Chondrocyte (in vitro differentiated cells): ENCODE data around the gene TRAPPC2B. TPM values are rescaled to one million over a fixed set of nuclear protein-coding genes. Genes with fewer than 3 reads are reported as not detected.

Source experiments
- DNase-seq: peaks from one replicate; pipeline ENCODE4 v3.0.0; 2021; ENCODE audit warnings: mixed read lengths, low spot score
- H3K27ac Mint-ChIP-seq: one replicate; pipeline ENCODE4 v1.8.0; 2021; ENCODE audit warnings: mild to moderate bottlenecking, moderate library complexity, mixed read lengths; ENCODE audit not compliant: unreplicated experiment
- H3K27me3 Mint-ChIP-seq: 2 replicates; pipeline ENCODE4 v1.8.0; 2021; ENCODE audit warnings: low read depth, mixed read lengths
- H3K36me3 Mint-ChIP-seq: 2 replicates; pipeline ENCODE4 v1.8.0; 2021; ENCODE audit warnings: low read depth, mixed read lengths
- H3K4me1 Mint-ChIP-seq: 2 replicates; pipeline ENCODE4 v1.8.0; 2021; ENCODE audit warnings: low read depth, mild to moderate bottlenecking, mixed read lengths
- H3K4me3 Mint-ChIP-seq: one replicate; pipeline ENCODE4 v1.8.0; 2021; ENCODE audit warnings: mild to moderate bottlenecking, moderate library complexity, mixed read lengths; ENCODE audit not compliant: unreplicated experiment
- H3K9me3 Mint-ChIP-seq: 2 replicates; pipeline ENCODE4 v1.8.0; 2021; ENCODE audit warnings: low read depth, mixed read lengths
- total RNA-seq: library from RNA; stranded (reverse); gene quantifications from 3 replicates; pipeline ENCODE4 v1.2.1, GENCODE V29; 2021
- TF ChIP-seq, protein P1 (sequence below): fragments of 200-600 bp; sonication (generic); IDR thresholded peaks from 2 replicates; pipeline ENCODE4 v1.5.0; 2021; ENCODE audit warnings: antibody characterized with exemption, mild to moderate bottlenecking, moderate library complexity

TRAPPC2B gene
- total RNA-seq, 1 donor from 2014 or later = 9.9 TPM

DNA sequence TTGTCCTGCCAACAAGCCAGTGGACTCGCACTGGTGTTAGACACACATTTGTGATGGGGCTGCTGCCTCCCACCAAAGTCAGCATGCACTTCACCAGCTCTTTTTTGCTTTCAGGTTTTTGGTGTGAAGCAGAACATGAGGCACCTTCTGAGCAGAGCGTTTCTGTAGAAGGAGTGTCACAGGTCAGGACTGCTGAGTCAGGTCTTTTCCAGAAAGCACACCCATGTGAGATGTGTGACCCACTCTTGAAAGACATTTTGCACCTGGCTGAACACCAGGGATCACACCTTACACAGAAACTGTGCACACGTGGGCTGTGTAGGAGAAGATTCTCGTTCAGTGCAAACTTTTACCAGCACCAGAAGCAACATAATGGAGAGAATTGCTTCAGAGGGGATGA lies 7.4 kb upstream of the TRAPPC2B start:
- H3K36me3 Mint-ChIP-seq = peaks cover 57% of the 10 kb centered on the region

DNA sequence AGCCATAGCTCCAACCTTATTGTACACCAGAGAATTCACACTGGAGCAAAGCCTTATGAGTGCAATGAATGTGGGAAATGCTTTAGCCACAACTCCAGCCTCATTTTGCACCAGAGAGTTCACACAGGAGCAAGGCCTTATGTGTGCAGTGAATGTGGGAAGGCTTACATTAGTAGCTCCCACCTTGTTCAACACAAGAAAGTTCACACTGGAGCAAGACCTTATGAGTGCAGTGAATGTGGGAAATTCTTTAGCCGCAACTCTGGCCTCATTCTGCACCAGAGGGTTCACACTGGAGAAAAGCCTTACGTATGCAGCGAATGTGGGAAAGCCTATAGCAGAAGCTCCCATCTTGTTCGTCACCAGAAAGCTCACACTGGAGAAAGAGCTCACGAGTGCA lies 5.9 kb upstream of the TRAPPC2B start:
- H3K36me3 Mint-ChIP-seq = peaks cover 53% of the 10 kb centered on the region
- H3K4me3 Mint-ChIP-seq = no peak overlapping the region
- peaks cover 14% of the 10 kb centered on the region for H3K4me1 Mint-ChIP-seq
- no peak for DNase-seq
- TF ChIP-seq, protein P1, sequence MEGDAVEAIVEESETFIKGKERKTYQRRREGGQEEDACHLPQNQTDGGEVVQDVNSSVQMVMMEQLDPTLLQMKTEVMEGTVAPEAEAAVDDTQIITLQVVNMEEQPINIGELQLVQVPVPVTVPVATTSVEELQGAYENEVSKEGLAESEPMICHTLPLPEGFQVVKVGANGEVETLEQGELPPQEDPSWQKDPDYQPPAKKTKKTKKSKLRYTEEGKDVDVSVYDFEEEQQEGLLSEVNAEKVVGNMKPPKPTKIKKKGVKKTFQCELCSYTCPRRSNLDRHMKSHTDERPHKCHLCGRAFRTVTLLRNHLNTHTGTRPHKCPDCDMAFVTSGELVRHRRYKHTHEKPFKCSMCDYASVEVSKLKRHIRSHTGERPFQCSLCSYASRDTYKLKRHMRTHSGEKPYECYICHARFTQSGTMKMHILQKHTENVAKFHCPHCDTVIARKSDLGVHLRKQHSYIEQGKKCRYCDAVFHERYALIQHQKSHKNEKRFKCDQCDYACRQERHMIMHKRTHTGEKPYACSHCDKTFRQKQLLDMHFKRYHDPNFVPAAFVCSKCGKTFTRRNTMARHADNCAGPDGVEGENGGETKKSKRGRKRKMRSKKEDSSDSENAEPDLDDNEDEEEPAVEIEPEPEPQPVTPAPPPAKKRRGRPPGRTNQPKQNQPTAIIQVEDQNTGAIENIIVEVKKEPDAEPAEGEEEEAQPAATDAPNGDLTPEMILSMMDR = no peak
- H3K27ac Mint-ChIP-seq = no peak overlapping the region
- H3K9me3 Mint-ChIP-seq = peaks cover 23% of the 10 kb centered on the region
- no peaks in the 10 kb centered on the region for H3K27me3 Mint-ChIP-seq

More for the DNA sequence above, 7.4 kb upstream of the TRAPPC2B start:
- Mint-ChIP-seq H3K27ac (no peak overlapping the region), H3K27me3 (no peaks in the 10 kb centered on the region), H3K4me3 (no peak overlapping the region), H3K9me3 (peaks cover 25% of the 10 kb centered on the region), H3K4me1 (peaks cover 27% of the 10 kb centered on the region)
- TF ChIP-seq, protein P1 = no peak
- DNase-seq = no peak

DNA sequence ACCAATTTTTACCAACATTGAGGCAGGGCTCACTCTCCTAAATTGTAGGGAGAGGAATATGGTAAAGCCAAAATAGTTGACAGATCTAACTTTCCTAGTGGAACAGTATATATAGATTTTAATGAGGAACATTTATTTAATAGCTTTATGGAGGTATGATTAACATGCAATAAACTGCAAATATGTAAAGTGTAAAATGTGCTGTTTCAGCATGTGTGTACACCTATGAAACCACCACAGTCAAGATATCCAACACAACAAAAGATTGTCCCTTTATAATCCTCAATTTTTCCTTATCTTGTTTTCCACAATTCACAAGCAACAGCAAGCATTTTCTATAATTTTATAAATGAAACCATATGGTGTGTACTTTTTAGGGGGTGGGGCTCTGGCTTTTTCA lies 4.1 kb upstream of the TRAPPC2B start:
- no peaks in the 10 kb centered on the region for H3K27me3 Mint-ChIP-seq
- no peak for DNase-seq
- H3K27ac Mint-ChIP-seq = no peak overlapping the region
- H3K4me1 Mint-ChIP-seq = peaks cover 19% of the 10 kb centered on the region
- peaks cover 20% of the 10 kb centered on the region for H3K9me3 Mint-ChIP-seq
- peaks cover 41% of the 10 kb centered on the region for H3K36me3 Mint-ChIP-seq
- no peak overlapping the region for H3K4me3 Mint-ChIP-seq
- TF ChIP-seq, protein P1 = no peak

DNA sequence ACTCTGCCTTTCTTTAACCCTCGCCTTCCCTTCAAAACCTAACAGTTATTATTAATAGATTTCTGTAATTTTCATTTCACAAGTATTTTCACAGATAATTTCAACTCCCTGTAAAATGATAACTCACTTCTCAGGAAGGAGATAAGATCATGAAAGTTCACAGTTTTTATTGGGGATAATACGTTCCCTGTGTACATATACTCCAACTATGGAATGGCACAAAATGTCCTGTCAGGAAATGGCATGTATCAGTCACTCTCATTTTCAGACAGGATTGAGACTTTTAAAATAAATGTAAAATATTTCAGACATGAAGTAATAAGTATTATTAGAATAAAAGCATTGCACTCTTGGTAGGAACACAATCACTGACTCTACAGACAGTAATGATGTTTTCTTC lies 932 bp upstream of the TRAPPC2B start:
- H3K36me3 Mint-ChIP-seq = peaks cover 12% of the 10 kb centered on the region
- H3K4me3 Mint-ChIP-seq = peak overlapping the region; percentile 98
- H3K9me3 Mint-ChIP-seq = peaks cover 7% of the 10 kb centered on the region
- TF ChIP-seq, protein P1 = no peak
- DNase-seq = no peak
- H3K4me1 Mint-ChIP-seq = peaks cover 19% of the 10 kb centered on the region
- no peaks in the 10 kb centered on the region for H3K27me3 Mint-ChIP-seq
- peak overlapping the region; percentile 99 for H3K27ac Mint-ChIP-seq

DNA sequence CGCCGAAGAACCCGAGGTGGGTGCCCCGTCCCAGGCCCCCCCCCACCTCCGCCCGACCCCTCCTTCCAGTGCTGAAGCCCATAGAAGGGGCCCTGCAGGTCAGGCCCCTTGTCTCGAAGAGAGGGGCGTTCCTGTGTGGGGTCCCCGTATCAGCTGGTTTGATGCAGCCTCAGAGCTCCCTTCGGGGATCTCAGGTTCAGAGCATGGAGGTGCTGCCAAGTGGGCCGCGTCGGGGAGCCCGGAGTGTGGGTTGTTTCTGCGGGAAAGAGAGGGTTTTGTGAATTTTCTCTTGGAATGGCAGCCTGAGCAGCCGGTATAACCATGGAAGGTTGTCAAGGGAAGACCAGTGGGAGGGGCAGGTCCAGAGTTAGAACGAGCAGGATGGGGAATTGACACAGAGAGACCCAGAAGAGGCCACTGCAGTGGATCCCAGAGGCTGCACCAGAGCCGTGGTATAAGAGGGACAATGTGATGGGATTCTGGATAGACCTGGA lies 384 bp downstream of the TRAPPC2B start:
- TF ChIP-seq, protein P1 = no peak
- Mint-ChIP-seq H3K27ac (peak overlapping the region; percentile 99), H3K36me3 (peaks cover 7% of the 10 kb centered on the region), H3K9me3 (peaks cover 4% of the 10 kb centered on the region), H3K4me3 (peak overlapping the region; percentile 98), H3K4me1 (peaks cover 19% of the 10 kb centered on the region), H3K27me3 (no peaks in the 10 kb centered on the region)
- DNase-seq = no peak
